Mammary epithelial cell (primary cell): ENCODE data around the gene POU2AF3.

Source experiments
- CTCF ChIP-seq, 2 donors: IDR thresholded peaks in 1 of 2; conservative IDR thresholded peaks in 1 of 2; 2 replicates each; pipeline ENCODE4 v1.5.1; 2011 to 2012; ENCODE audit warnings: inconsistent platforms in 2 of 2, low read length in 2 of 2, mild to moderate bottlenecking in 2 of 2, control low read depth in 1 of 2, low read depth in 1 of 2; ENCODE audit not compliant: insufficient read depth in 1 of 2; ENCODE audit errors: extremely low read depth in 1 of 2
- EZH2 ChIP-seq: IDR thresholded peaks from 2 replicates; pipeline ENCODE4 v1.6.1; 2012; ENCODE audit warnings: low read length, inconsistent platforms, borderline replicate concordance

GRCh38 chr11:111352231-111352746 lies 53.9 kb downstream of the POU2AF3 start:
- TF ChIP-seq EZH2 (no peak), CTCF (conservative IDR thresholded peaks at IDR 0.05 in 1 of 2, IDR thresholded peaks at IDR 0.05 in 1 of 2; ENCODE audit: extremely low read depth in 1 of 2, insufficient read depth in 1 of 2, low read depth in 1 of 2, low read length in 2 of 2) (no peak)
